ENCODE results near the gene PTPRT. TPM values are rescaled to one million over a fixed set of nuclear protein-coding genes. Genes with fewer than 3 reads are reported as not detected.

Gene PTPRT
- total and polyA plus RNA-seq, 10 of the 15 experiments (the other 5 are each of a cell fraction or from before 2014, with no cell fraction given) = not detected

DNA sequence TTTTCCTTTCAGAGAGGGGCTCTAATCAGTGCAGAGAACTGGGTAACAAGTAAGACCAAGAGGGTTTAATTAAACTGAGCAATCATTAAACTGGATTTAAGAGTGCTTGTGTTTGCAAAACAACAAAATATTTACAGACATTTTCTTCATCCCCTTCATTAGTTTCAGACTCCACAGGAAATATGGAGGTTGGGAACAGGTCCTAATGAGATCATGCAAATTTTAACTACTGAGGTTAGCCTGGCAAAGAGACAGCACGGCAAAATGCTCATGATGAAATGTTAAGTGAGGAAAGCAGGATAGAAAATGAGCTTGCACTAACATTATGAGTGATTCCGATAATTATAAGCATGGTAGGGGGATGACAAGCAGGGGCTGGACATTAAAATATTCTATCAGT is 268.9 kb downstream of the PTPRT start (continued):
- TF ChIP-seq ASH2L (IDR thresholded peaks at IDR 0.05; ENCODE audit: borderline replicate concordance, low read depth) (no peak), HDAC6 (IDR thresholded peaks at IDR 0.05; ENCODE audit: unreplicated experiment) (no peak)

DNA sequence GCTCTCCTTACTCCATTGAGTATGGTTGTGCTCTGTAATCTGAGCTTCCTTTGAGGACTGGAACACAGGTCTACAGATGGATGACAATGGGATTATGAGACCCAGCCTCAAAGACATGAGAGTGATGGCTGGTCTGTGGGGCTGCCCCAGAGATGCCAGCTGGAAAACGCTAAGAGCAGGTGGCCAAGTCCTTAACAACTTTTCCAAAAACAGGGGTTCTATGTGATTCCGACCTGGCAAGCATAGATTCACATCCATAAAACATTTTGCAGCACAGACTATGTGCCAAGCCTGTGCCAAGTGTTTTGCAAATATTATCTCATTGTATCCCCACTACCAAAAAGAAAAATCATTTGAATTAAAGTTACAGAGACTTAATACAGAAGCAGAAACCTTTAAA is 270.4 kb downstream of the PTPRT start:
- ChIA-PET SMC1A (ENCODE audit: uncharacterized antibody, unreplicated experiment) (no interaction called here), POLR2A (no interaction called here), CTCF (no interaction called here), RAD21 (ENCODE audit: unreplicated experiment) (no interaction called here)
- in situ Hi-C loops (cut with MboI) = no loop called here
- ATAC-seq (no peak), FAIRE-seq (no peak), DNase-seq (ENCODE audit: low read depth, low spot score) (no peak)
- Histone ChIP-seq H3K4me2 (ENCODE audit: control insufficient read depth, insufficient read depth) (no peak overlapping the region), H3K36me3 (ENCODE audit: control insufficient read depth in 2 of 2, insufficient read depth in 2 of 2, low read length in 1 of 2) (no peaks in the 10 kb centered on the region), H3K79me2 (ENCODE audit: control insufficient read depth, insufficient read depth, low read length) (no peaks in the 10 kb centered on the region), H3K27me3 (replicated peaks in 1 of 2; ENCODE audit: control insufficient read depth in 2 of 2, insufficient read depth in 2 of 2, low read length in 1 of 2) (no peaks in the 10 kb centered on the region), H3K27ac (ENCODE audit: control insufficient read depth, insufficient read depth) (no peak overlapping the region), H3K9me3 (replicated peaks; ENCODE audit: control insufficient read depth, insufficient read depth, low read length) (no peaks in the 10 kb centered on the region), H3K9ac (ENCODE audit: control insufficient read depth, insufficient read depth, low read length) (no peak overlapping the region), H3K4me3 (no peak overlapping the region), H3K4me1 (ENCODE audit: control insufficient read depth, insufficient read depth, low read length) (no peaks in the 10 kb centered on the region), H2AFZ (ENCODE audit: control insufficient read depth, low read depth, low read length) (no peak overlapping the region), H4K20me1 (ENCODE audit: control insufficient read depth, insufficient read depth) (no peaks in the 10 kb centered on the region)
- intact Hi-C loops (cut with micrococcal nuclease; ENCODE audit: unreplicated experiment) = no loop called here
- BruUV-seq (replicated peaks) = no TSS peak
- WGBS (ENCODE audit: insufficient coverage, insufficient replicate concordance, low lambda C conversion rate, missing lambda C conversion rate) = 2% methylated on average over 2 of the region's 2 CpGs
- TF ChIP-seq RFX5 (IDR thresholded peaks at IDR 0.05; ENCODE audit: low read depth, low read length) (no peak), YY1 (IDR thresholded peaks at IDR 0.05; ENCODE audit: low read depth, low read length) (no peak), FOS (IDR thresholded peaks at IDR 0.05; ENCODE audit: borderline replicate concordance, extremely low read depth, insufficient read length) (no peak), JUND (IDR thresholded peaks at IDR 0.05; ENCODE audit: low read depth, low read length) (no peak), MEF2B (IDR thresholded peaks at IDR 0.05; ENCODE audit: partially characterized antibody, poor library complexity, severe bottlenecking) (no peak), ZNF384 (IDR thresholded peaks at IDR 0.05; ENCODE audit: borderline replicate concordance, low read depth, low read length) (no peak), HDAC2 (IDR thresholded peaks at IDR 0.05) (no peak), IRF4 (IDR thresholded peaks at IDR 0.05; ENCODE audit: low read depth, low read length) (no peak), TARDBP (IDR thresholded peaks at IDR 0.05; ENCODE audit: borderline replicate concordance) (no peak), KDM1A (IDR thresholded peaks at IDR 0.05; ENCODE audit: borderline replicate concordance) (no peak), PML (IDR thresholded peaks at IDR 0.05; ENCODE audit: low read length) (no peak), SMAD5 (IDR thresholded peaks at IDR 0.05; ENCODE audit: low read depth) (no peak)
- TF ChIP-seq, protein P1, sequence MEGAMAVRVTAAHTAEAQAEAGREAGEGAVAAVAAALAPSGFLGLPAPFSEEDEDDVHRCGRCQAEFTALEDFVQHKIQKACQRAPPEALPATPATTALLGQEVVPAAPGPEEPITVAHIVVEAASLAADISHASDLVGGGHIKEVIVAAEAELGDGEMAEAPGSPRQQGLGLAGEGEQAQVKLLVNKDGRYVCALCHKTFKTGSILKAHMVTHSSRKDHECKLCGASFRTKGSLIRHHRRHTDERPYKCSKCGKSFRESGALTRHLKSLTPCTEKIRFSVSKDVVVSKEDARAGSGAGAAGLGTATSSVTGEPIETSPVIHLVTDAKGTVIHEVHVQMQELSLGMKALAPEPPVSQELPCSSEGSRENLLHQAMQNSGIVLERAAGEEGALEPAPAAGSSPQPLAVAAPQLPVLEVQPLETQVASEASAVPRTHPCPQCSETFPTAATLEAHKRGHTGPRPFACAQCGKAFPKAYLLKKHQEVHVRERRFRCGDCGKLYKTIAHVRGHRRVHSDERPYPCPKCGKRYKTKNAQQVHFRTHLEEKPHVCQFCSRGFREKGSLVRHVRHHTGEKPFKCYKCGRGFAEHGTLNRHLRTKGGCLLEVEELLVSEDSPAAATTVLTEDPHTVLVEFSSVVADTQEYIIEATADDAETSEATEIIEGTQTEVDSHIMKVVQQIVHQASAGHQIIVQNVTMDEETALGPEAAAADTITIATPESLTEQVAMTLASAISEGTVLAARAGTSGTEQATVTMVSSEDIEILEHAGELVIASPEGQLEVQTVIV (IDR thresholded peaks at IDR 0.05; ENCODE audit: borderline replicate concordance, partially characterized antibody) = no peak
- TF ChIP-seq, protein P2, sequence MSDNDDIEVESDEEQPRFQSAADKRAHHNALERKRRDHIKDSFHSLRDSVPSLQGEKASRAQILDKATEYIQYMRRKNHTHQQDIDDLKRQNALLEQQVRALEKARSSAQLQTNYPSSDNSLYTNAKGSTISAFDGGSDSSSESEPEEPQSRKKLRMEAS (IDR thresholded peaks at IDR 0.05; ENCODE audit: low read depth, low read length) = no peak
- TF ChIP-seq, protein P3, sequence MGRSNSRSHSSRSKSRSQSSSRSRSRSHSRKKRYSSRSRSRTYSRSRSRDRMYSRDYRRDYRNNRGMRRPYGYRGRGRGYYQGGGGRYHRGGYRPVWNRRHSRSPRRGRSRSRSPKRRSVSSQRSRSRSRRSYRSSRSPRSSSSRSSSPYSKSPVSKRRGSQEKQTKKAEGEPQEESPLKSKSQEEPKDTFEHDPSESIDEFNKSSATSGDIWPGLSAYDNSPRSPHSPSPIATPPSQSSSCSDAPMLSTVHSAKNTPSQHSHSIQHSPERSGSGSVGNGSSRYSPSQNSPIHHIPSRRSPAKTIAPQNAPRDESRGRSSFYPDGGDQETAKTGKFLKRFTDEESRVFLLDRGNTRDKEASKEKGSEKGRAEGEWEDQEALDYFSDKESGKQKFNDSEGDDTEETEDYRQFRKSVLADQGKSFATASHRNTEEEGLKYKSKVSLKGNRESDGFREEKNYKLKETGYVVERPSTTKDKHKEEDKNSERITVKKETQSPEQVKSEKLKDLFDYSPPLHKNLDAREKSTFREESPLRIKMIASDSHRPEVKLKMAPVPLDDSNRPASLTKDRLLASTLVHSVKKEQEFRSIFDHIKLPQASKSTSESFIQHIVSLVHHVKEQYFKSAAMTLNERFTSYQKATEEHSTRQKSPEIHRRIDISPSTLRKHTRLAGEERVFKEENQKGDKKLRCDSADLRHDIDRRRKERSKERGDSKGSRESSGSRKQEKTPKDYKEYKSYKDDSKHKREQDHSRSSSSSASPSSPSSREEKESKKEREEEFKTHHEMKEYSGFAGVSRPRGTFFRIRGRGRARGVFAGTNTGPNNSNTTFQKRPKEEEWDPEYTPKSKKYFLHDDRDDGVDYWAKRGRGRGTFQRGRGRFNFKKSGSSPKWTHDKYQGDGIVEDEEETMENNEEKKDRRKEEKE (IDR thresholded peaks at IDR 0.05) = no peak
- TF ChIP-seq, protein P4, sequence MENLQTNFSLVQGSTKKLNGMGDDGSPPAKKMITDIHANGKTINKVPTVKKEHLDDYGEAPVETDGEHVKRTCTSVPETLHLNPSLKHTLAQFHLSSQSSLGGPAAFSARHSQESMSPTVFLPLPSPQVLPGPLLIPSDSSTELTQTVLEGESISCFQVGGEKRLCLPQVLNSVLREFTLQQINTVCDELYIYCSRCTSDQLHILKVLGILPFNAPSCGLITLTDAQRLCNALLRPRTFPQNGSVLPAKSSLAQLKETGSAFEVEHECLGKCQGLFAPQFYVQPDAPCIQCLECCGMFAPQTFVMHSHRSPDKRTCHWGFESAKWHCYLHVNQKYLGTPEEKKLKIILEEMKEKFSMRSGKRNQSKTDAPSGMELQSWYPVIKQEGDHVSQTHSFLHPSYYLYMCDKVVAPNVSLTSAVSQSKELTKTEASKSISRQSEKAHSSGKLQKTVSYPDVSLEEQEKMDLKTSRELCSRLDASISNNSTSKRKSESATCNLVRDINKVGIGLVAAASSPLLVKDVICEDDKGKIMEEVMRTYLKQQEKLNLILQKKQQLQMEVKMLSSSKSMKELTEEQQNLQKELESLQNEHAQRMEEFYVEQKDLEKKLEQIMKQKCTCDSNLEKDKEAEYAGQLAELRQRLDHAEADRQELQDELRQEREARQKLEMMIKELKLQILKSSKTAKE (IDR thresholded peaks at IDR 0.05; ENCODE audit: low read depth, poor library complexity, severe bottlenecking) = no peak
